ENCODE results near the gene TTC13. TPM values are rescaled to one million over a fixed set of nuclear protein-coding genes. Genes with fewer than 3 reads are reported as not detected.
A peak's percentile ranks its signal among the peaks of the same experiment; 100 is the strongest.

Gene TTC13
- total RNA-seq, 2 donors from 2014 or later: 29.9 to 41.6 TPM

DNA sequence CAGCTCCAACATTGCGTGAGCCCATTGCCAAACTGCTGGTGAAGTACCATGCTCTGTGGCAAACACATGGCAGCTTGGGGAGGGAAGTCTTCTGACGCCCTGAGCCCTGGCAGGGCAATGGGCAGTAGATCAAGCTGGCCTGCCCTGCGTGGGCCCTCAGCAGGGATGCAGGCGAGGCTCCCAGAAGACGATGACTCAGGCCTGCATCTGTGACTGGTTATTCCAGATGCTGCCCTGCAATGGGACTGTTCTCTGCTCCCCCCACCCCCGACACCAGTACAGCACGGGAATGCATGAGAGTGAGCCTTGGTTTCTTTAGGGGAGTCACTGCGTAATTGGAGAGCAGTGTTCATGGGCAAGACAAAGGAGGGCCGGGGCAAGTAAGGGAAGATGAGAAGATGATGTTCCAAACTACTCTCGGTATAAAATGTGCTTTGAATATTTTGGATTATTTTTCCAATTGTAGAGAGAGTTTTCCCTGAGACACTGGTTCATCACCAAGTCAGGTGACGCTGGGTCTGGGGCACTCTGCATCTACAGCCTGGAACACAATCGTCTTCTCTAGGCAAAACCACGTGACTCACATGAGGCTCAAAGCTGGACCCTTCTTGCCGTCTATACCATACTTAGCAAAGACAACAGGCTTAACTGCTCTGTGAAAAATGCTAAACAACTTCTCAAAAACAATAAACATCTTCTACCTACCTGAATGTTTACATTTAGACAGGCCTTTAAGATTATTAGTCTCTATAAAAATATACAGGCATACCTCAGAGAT is 101.3 kb downstream of the TTC13 start:
- Mint-ChIP-seq H3K4me3 (no peak overlapping the region), H3K4me1 (ENCODE audit: low read depth in 2 of 2) (no peaks in the 10 kb centered on the region), H3K9me3 (no peaks in the 10 kb centered on the region), H3K27ac (no peak overlapping the region), H3K27me3 (peaks cover 44 to 45% of the 10 kb centered on the region in 2 donors), H3K36me3 (no peaks in the 10 kb centered on the region)
- peak in 1 of 2 donors; percentile 20 for ATAC-seq
- no peak for DNase-seq (ENCODE audit: low spot score)

DNA sequence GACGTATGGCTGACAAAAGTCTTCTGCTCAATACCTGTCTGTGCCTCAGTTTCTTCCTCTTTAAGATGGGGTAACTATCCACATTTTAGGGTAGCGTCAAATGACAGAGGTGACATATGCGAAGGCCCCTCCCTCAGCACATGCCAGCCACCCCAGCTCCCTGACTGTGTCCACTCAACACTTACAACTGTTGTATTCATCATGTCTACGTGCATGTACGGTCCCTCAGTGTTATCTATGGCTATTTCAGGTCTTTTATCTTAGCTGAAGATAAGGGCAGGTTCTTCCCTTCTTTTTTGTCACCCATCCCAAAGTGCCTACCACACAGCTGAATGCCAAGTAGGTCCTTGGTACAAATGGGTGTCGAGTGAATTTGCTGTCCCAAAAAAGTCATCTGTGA is 102.0 kb downstream of the TTC13 start:
- H3K9me3 Mint-ChIP-seq: no peaks in the 10 kb centered on the region
- H3K4me3 Mint-ChIP-seq: no peak overlapping the region
- no peaks in the 10 kb centered on the region for H3K4me1 Mint-ChIP-seq (ENCODE audit: low read depth in 2 of 2)
- peaks cover 45 to 46% of the 10 kb centered on the region in 2 donors for H3K27me3 Mint-ChIP-seq
- H3K27ac Mint-ChIP-seq: no peak overlapping the region
- no peaks in the 10 kb centered on the region for H3K36me3 Mint-ChIP-seq
- no peak for DNase-seq (ENCODE audit: low spot score)
- ATAC-seq: no peak

DNA sequence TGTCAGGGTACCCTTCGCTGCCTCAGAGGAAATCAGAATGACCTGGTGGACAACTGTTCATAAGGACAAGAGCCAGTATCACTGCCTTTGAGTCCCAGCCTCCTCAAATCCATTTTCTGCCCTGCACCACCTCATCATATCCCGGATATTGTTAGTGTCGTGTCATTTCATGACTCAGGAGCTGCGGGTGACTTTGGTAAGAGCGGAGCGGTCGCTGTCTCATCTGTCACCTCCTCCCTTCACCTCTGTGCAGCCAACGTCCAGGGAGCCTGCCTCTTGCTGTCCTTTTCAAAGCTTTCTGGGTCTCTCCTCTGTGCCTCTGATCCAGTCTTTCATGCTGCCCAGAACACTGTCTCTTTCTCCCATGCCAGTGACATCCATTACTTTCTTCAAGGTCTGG is 103.3 kb downstream of the TTC13 start:
- H3K27me3 Mint-ChIP-seq: peaks cover 38 to 39% of the 10 kb centered on the region in 2 donors
- H3K27ac Mint-ChIP-seq: no peak overlapping the region
- no peaks in the 10 kb centered on the region for H3K4me1 Mint-ChIP-seq (ENCODE audit: low read depth in 2 of 2)
- ATAC-seq (no peak), DNase-seq (ENCODE audit: low spot score) (no peak)
- no peaks in the 10 kb centered on the region for H3K9me3 Mint-ChIP-seq
- H3K36me3 Mint-ChIP-seq: no peaks in the 10 kb centered on the region
- H3K4me3 Mint-ChIP-seq: no peak overlapping the region

DNA sequence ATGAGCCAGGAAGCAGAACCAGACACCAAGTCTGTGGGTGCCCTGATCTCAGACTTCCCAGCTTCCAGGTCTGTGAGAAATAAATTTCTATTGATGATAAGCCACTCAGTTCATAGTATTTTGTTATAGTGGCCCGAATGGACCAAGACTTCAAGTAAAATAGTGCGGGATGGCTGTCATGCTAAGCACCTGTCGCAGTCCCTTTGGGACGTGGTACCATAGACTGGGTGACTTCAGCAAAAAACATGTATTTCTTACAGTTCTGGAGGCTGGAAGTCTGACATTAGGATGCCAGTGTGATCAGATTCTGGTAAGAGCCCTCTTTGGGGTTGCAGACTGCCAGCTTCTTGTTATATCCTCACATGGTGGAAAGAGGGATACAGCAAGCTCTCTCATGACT is 107.7 kb downstream of the TTC13 start:
- DNase-seq (ENCODE audit: low spot score): no peak
- Mint-ChIP-seq H3K9me3 (no peaks in the 10 kb centered on the region), H3K27me3 (peaks cover 29% of the 10 kb centered on the region in 2 donors), H3K27ac (no peak overlapping the region), H3K36me3 (no peaks in the 10 kb centered on the region), H3K4me3 (no peak overlapping the region), H3K4me1 (ENCODE audit: low read depth in 2 of 2) (peaks cover 10 to 11% of the 10 kb centered on the region in 2 donors)
- no peak for ATAC-seq

DNA sequence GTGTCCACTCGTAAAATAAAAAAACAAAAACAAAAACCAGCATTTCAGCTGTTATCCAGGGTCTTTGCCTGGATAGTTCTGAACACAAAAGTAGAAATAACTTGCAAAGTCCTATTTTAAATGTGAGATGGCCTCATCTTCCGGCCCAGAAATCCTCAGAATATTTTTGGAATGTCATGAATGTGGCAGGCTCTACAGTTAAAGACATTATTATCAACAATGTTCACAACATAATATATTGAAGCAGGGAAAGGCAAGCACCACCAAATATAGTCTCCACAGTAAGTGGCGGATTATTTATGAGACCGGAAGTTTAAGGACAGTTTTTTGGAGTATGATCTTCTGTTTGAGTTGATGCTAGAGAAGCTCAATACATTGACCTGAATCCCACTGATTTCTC is 109.2 kb downstream of the TTC13 start:
- peaks cover 23 to 28% of the 10 kb centered on the region in 2 donors for H3K27me3 Mint-ChIP-seq
- H3K4me3 Mint-ChIP-seq: peak overlapping the region; percentile 60
- peaks cover 10 to 11% of the 10 kb centered on the region in 2 donors for H3K4me1 Mint-ChIP-seq (ENCODE audit: low read depth in 2 of 2)
- DNase-seq (ENCODE audit: low spot score) (no peak), ATAC-seq (no peak)
- no peaks in the 10 kb centered on the region for H3K36me3 Mint-ChIP-seq
- H3K9me3 Mint-ChIP-seq: no peaks in the 10 kb centered on the region
- no peak overlapping the region for H3K27ac Mint-ChIP-seq

DNA sequence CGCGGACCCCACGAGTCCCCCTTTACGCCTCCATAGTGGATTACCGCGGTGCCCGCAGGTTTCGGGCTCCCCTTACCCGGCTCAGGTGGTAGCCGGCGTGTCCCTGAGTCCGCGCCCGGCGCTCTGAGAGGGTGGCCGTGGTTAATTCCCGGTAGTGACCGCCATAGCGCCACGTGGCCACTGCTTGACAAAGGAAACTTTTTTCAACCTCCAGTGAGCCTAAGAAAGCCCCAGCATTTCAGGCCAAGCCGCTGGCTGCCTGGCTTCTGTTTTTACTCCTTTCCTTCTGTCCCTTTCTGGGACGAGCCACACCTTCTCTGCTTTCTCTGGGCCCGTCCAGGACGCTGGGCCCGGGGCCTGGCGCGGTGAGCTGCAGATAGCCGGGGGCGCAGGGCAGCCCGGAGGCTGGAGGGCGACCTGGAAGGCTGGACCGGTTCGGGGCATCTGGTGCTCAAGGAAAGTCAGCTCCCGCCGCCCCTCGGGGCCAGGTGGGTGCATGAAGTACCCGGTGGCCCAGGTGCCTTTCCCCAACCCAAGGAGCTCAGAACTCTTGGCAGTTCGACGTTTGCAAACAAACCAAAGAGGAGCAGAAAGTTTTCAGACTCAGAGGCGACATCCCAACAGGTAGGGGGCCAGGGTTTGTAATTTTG is 109.8 kb downstream of the TTC13 start:
- ATAC-seq: peak; percentile 61 to 69
- no peak for DNase-seq (ENCODE audit: low spot score)
- H3K36me3 Mint-ChIP-seq: no peaks in the 10 kb centered on the region
- no peaks in the 10 kb centered on the region for H3K9me3 Mint-ChIP-seq
- H3K4me3 Mint-ChIP-seq: peak overlapping the region; percentile 84
- peaks cover 10 to 11% of the 10 kb centered on the region in 2 donors for H3K4me1 Mint-ChIP-seq (ENCODE audit: low read depth in 2 of 2)
- H3K27ac Mint-ChIP-seq: no peak overlapping the region
- peaks cover 20 to 23% of the 10 kb centered on the region in 2 donors for H3K27me3 Mint-ChIP-seq

DNA sequence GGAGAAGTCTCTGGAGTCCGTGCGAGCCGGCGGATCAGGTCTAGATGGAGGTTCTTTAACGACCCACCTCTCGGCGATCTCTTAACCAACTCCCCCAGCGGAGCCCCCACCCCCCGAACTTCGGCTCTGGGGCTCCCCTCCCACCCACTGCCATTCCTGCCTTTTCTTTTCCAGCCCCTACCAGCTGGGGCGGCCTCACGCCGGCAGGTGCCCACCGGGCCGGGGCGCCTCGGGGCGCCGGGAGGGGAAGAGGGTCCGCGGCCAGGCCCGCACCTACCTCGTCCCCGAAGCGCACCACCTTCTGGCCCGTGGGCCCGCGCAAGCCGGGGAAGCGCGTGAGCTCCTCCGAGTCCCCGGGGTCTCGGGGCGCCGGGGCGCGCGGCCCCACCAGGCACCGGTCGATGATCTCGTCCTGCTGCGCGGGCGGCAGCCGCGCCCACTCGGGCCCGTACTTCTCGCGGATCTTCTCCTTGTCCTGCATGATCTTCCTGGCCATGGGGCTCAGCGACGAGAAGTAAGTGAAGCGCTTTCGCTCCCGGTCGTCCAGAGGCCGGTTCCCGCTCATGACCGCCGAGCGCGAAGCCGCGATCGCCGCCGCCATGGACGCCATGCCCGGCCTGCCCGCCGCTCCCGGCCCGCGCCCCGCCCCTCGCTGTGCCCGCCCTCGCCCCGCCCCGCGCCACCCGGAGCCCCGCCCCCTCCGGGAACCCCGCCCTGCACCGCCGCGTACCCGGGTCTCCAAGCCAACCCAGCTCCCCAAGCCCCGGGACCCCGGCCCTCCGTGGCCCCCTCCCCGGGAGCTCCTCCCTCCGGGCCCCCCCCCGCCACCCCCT is 110.5 kb downstream of the TTC13 start, which contains the start of gene C1orf198:
TSS of gene C1orf198 (minus strand) at position 619 of the 833 bp plus-strand sequence. CDS start at position 610, 9 bp downstream.
- no peaks in the 10 kb centered on the region for H3K9me3 Mint-ChIP-seq
- ATAC-seq (peak; percentile 96 to 98), DNase-seq (ENCODE audit: low spot score) (peak; percentile 79)
- H3K27me3 Mint-ChIP-seq: peaks cover 21 to 23% of the 10 kb centered on the region in 2 donors
- no peaks in the 10 kb centered on the region for H3K36me3 Mint-ChIP-seq
- H3K27ac Mint-ChIP-seq: peak within 1 kb of the TSS in 1 of 2 donors; percentile 53
- peaks cover 11 to 13% of the 10 kb centered on the region in 2 donors for H3K4me1 Mint-ChIP-seq (ENCODE audit: low read depth in 2 of 2)
- peak within 1 kb of the TSS; percentile 84 for H3K4me3 Mint-ChIP-seq

DNA sequence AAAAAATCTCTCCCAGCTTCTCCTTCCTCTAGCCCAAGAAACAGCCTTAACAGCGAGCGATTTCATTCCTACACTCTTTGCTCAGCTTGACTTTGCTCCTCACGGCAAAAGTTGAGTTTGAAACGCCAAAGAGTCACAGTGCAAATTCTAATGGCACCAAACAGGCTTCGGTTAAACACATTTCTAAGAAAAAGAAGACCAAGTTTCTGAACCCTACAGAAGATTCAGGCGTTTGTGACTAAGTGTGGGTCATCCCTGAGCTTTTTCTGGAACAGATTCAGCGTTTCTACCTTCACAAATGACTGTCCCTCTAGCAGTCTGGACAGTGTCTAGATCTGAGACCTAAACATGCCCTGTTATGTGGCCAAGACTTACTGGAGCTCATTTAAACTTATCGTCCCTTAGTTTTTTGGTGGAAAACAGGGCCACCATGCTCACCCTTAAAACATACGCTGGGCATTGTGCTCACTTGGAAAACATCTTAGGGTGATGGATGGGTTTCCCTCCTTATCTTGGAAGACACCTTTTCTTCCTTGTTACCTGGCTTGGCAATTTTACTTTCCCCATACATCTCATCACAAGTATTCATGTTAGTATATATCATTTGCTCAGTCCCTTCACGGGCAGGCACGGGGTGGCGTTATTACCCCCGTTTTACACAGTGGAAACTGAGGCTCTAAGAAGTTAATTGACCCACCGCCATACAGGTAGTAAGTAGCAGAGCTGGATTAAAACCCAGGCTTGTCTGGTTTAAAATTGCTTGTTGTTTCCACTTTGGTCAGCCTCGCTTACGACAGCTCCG is 111.4 kb downstream of the TTC13 start:
- Mint-ChIP-seq H3K4me3 (peak overlapping the region; percentile 84), H3K27me3 (peaks cover 23% of the 10 kb centered on the region in 2 donors), H3K4me1 (ENCODE audit: low read depth in 2 of 2) (peaks cover 11 to 15% of the 10 kb centered on the region in 2 donors), H3K36me3 (no peaks in the 10 kb centered on the region), H3K27ac (peak overlapping the region in 1 of 2 donors; percentile 53), H3K9me3 (no peaks in the 10 kb centered on the region)
- no peak for DNase-seq (ENCODE audit: low spot score)
- no peak for ATAC-seq

DNA sequence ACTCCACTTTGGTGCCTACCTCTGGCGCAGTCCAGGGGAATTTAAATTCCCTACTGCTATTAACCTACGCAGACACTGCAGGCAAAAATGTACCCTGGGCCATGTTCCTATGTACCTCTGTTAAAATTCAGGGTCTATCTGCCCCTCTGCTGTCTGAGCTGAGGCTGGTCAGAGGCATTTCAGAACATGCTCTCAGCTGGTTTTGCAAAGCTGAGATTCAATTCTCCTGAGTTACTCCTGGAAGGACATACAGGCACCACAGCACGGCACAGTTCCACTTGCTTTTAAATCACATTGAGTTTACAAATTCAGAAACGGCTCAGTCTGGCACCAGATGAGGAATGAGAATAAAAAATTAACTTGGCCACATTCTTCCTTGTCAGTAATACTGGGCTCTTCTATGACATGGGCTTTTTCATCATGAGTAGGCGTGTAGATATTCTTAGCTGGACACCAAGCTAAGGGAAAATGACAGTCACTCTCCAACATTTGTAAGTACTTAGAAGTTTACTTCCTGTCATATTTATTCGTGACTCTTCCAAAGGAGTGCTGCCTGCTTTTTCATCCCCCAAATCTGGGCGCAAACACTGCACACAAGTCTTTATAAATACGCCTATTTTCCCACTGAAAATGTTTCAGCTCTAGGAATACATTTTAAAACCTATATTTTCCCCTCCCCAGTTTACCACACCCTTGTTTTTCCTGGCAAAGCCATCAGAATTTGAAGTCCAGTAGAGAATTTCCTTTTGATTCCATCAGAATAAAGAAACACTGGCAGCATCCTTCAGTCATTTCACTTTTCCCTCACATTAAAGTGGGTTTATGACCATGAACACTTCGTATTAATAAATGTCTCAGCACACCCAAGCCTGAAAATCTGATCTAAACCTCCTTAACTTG is 112.2 kb downstream of the TTC13 start:
- peak overlapping the region; percentile 84 for H3K4me3 Mint-ChIP-seq
- no peaks in the 10 kb centered on the region for H3K9me3 Mint-ChIP-seq
- H3K27ac Mint-ChIP-seq: no peak overlapping the region
- DNase-seq (ENCODE audit: low spot score) (no peak), ATAC-seq (no peak)
- H3K27me3 Mint-ChIP-seq: peaks cover 16 to 18% of the 10 kb centered on the region in 2 donors
- H3K36me3 Mint-ChIP-seq: no peaks in the 10 kb centered on the region
- H3K4me1 Mint-ChIP-seq (ENCODE audit: low read depth in 2 of 2): peaks cover 11 to 15% of the 10 kb centered on the region in 2 donors

DNA sequence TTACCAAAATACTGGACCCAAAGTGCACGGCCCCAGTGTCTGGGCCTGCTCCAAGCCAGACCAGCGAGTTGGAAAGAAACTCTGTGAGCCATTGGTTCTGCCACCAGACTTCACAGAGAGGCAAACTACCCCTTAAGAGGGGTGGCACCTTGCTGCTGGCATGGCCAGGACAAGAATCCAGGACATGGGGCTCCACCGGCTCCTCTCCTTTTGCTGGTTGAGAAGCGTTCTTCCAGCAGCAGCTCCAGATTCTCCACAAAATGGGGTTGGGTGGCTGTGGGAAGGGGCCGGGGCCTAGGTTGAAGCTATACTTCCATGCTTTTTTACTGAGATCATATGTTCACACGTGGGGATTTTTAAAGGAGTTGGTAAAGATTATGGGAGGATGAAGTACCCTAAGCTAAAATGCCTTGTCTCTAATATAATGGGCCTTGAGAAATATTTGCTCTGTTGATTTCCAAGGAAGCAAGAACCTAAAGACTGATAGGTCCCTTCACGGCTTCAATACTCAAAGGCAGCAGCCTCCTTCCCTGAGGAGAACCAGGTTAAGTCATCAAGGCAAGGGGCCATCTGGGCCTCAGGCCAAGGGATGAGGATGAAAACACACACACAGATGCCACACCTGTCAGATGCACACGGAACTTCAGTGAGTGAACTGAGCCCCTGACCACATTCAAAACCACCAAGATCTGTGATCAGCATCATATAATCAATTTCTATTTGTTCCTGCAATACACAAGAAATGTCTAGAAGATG is 113.4 kb downstream of the TTC13 start:
- H3K27me3 Mint-ChIP-seq: peaks cover 12 to 15% of the 10 kb centered on the region in 2 donors
- no peaks in the 10 kb centered on the region for H3K9me3 Mint-ChIP-seq
- no peak for DNase-seq (ENCODE audit: low spot score)
- H3K36me3 Mint-ChIP-seq: no peaks in the 10 kb centered on the region
- no peak overlapping the region for H3K4me3 Mint-ChIP-seq
- H3K4me1 Mint-ChIP-seq (ENCODE audit: low read depth in 2 of 2): peaks cover 18 to 20% of the 10 kb centered on the region in 2 donors
- ATAC-seq: no peak
- H3K27ac Mint-ChIP-seq: no peak overlapping the region

DNA sequence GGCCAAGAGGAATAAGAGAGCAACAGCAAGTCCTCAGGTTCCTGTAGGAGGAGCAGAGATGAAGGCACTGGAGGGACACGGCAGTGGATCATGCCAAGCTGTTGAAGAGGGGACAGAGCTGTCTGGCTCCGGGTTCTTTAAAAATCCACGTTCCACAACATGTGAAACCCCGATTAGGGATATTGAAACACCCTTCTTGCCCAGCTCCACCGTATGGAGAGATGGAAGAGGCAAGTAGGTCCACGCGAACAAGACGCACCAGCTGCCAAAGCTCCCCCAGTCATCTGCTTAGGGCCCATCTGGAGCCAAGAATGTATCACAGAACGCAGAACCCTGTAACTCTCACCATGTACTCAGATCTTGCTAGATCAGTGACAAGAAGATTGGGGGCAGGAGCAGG is 114.2 kb downstream of the TTC13 start:
- no peak for ATAC-seq
- no peak for DNase-seq (ENCODE audit: low spot score)
- H3K36me3 Mint-ChIP-seq: no peaks in the 10 kb centered on the region
- no peak overlapping the region for H3K4me3 Mint-ChIP-seq
- H3K27ac Mint-ChIP-seq: no peak overlapping the region
- peaks cover 12 to 15% of the 10 kb centered on the region in 2 donors for H3K27me3 Mint-ChIP-seq
- H3K4me1 Mint-ChIP-seq (ENCODE audit: low read depth in 2 of 2): peaks cover 18 to 20% of the 10 kb centered on the region in 2 donors
- no peaks in the 10 kb centered on the region for H3K9me3 Mint-ChIP-seq

DNA sequence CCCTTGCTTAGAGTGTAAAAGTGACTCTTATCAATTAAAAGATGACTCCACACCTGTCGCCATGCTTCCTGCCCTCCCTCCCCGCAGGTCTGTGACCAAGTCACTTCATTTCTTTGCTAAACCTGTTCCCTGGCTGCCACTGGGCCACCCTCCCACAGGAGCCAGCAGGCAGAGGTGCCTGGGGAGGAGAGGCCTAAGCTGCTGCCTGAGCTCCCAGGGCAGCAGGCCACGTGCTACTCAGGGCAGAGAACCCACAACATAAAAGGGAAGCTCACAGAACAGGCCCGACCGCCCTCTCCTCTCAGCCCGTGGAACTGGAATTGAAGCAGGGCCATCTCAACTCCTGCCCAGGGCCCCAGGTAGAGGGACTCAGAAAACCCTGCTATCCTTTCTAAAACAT is 115.2 kb downstream of the TTC13 start:
- Mint-ChIP-seq H3K9me3 (no peaks in the 10 kb centered on the region), H3K36me3 (no peaks in the 10 kb centered on the region), H3K4me1 (ENCODE audit: low read depth in 2 of 2) (peaks cover 18 to 20% of the 10 kb centered on the region in 2 donors), H3K27ac (no peak overlapping the region), H3K4me3 (no peak overlapping the region), H3K27me3 (peaks cover 12 to 15% of the 10 kb centered on the region in 2 donors)
- ATAC-seq (no peak), DNase-seq (ENCODE audit: low spot score) (no peak)
